ENCODE data around the gene GOPC.

The GOPC gene

GRCh38 chr6:117546674-117547073, 55.6 kb downstream of the GOPC start:
- Histone ChIP-seq H3K4me1 (ENCODE audit: control insufficient read depth, low read depth, low read length) (peaks cover 3% of the 10 kb centered on the region), H4K5ac (ENCODE audit: low read length) (no peak overlapping the region), H3K79me1 (ENCODE audit: low read length) (no peaks in the 10 kb centered on the region), H3K4ac (ENCODE audit: low read depth, low read length) (no peak overlapping the region), H2BK120ac (ENCODE audit: low read depth, low read length) (no peak overlapping the region), H2BK5ac (ENCODE audit: low read length) (no peak overlapping the region), H3K79me2 (ENCODE audit: control insufficient read depth, insufficient read depth, low read length) (no peaks in the 10 kb centered on the region), H3K4me2 (ENCODE audit: low read length) (no peak overlapping the region), H2AK5ac (ENCODE audit: low read length) (no peak overlapping the region), H3K23ac (ENCODE audit: low read length) (no peak overlapping the region), H3K4me3 (ENCODE audit: low read length) (no peak overlapping the region), H3K27me3 (ENCODE audit: insufficient read depth, low read length, poor library complexity) (no peaks in the 10 kb centered on the region), H3K18ac (ENCODE audit: low read length) (no peak overlapping the region), H3K36me3 (ENCODE audit: control insufficient read depth, insufficient read depth, low read length) (no peaks in the 10 kb centered on the region), H3K56ac (ENCODE audit: low read length) (no peak overlapping the region), H3K27ac (ENCODE audit: low read depth, low read length) (no peak overlapping the region), H3K9ac (ENCODE audit: low read length) (no peak overlapping the region), H4K8ac (ENCODE audit: low read depth, low read length) (no peak overlapping the region), H2BK15ac (replicated peaks; ENCODE audit: low read depth) (no peak overlapping the region)
- no peak for DNase-seq
- WGBS (ENCODE audit: extremely low coverage, insufficient coverage, low lambda C conversion rate) = no CpG with 5 or more reads among the region's 5 CpGs

GRCh38 chr6:117545161-117545595, 57.1 kb downstream of the GOPC start:
- Histone ChIP-seq H3K79me2 (ENCODE audit: control insufficient read depth, insufficient read depth, low read length) (no peaks in the 10 kb centered on the region), H2BK120ac (ENCODE audit: low read depth, low read length) (no peak overlapping the region), H3K4me3 (ENCODE audit: low read length) (no peak overlapping the region), H2BK15ac (replicated peaks; ENCODE audit: low read depth) (no peak overlapping the region), H3K79me1 (ENCODE audit: low read length) (no peaks in the 10 kb centered on the region), H3K27ac (ENCODE audit: low read depth, low read length) (no peak overlapping the region), H2AK5ac (ENCODE audit: low read length) (no peak overlapping the region), H3K4me1 (ENCODE audit: control insufficient read depth, low read depth, low read length) (peaks cover 3% of the 10 kb centered on the region), H3K4me2 (ENCODE audit: low read length) (no peak overlapping the region), H2BK5ac (ENCODE audit: low read length) (no peak overlapping the region), H3K23ac (ENCODE audit: low read length) (no peak overlapping the region), H3K9ac (ENCODE audit: low read length) (no peak overlapping the region), H3K36me3 (ENCODE audit: control insufficient read depth, insufficient read depth, low read length) (no peaks in the 10 kb centered on the region), H3K18ac (ENCODE audit: low read length) (no peak overlapping the region), H4K8ac (ENCODE audit: low read depth, low read length) (no peak overlapping the region), H3K4ac (ENCODE audit: low read depth, low read length) (no peak overlapping the region), H4K5ac (ENCODE audit: low read length) (no peak overlapping the region), H3K27me3 (ENCODE audit: insufficient read depth, low read length, poor library complexity) (no peaks in the 10 kb centered on the region), H3K56ac (ENCODE audit: low read length) (no peak overlapping the region)
- WGBS (ENCODE audit: extremely low coverage, insufficient coverage, low lambda C conversion rate) = no CpG with 5 or more reads among the region's 4 CpGs
- DNase-seq = peak; percentile 27

GRCh38 chr6:117544716-117545115, 57.6 kb downstream of the GOPC start:
- H3K4ac ChIP-seq (ENCODE audit: low read depth, low read length) = no peak overlapping the region
- no peak overlapping the region for H3K23ac ChIP-seq (ENCODE audit: low read length)
- H3K27me3 ChIP-seq (ENCODE audit: insufficient read depth, low read length, poor library complexity) = no peaks in the 10 kb centered on the region
- no CpG with 5 or more reads among the region's 3 CpGs for WGBS (ENCODE audit: extremely low coverage, insufficient coverage, low lambda C conversion rate)
- no peak overlapping the region for H4K5ac ChIP-seq (ENCODE audit: low read length)
- H2BK120ac ChIP-seq (ENCODE audit: low read depth, low read length) = no peak overlapping the region
- no peaks in the 10 kb centered on the region for H3K36me3 ChIP-seq (ENCODE audit: control insufficient read depth, insufficient read depth, low read length)
- no peak overlapping the region for H3K56ac ChIP-seq (ENCODE audit: low read length)
- no peak overlapping the region for H2BK15ac ChIP-seq (replicated peaks; ENCODE audit: low read depth)
- no peak overlapping the region for H3K4me2 ChIP-seq (ENCODE audit: low read length)
- no peak overlapping the region for H3K27ac ChIP-seq (ENCODE audit: low read depth, low read length)
- no peak overlapping the region for H2BK5ac ChIP-seq (ENCODE audit: low read length)
- no peak overlapping the region for H3K4me3 ChIP-seq (ENCODE audit: low read length)
- no peak overlapping the region for H3K18ac ChIP-seq (ENCODE audit: low read length)
- H2AK5ac ChIP-seq (ENCODE audit: low read length) = no peak overlapping the region
- peaks cover 3% of the 10 kb centered on the region for H3K4me1 ChIP-seq (ENCODE audit: control insufficient read depth, low read depth, low read length)
- no peaks in the 10 kb centered on the region for H3K79me2 ChIP-seq (ENCODE audit: control insufficient read depth, insufficient read depth, low read length)
- no peaks in the 10 kb centered on the region for H3K79me1 ChIP-seq (ENCODE audit: low read length)
- H3K9ac ChIP-seq (ENCODE audit: low read length) = no peak overlapping the region
- no peak overlapping the region for H4K8ac ChIP-seq (ENCODE audit: low read depth, low read length)
- no peak for DNase-seq

- H3K23ac ChIP-seq (ENCODE audit: low read length) = no peak overlapping the region
- no peak overlapping the region for H3K18ac ChIP-seq (ENCODE audit: low read length)
- no peak overlapping the region for H2BK5ac ChIP-seq (ENCODE audit: low read length)
- DNase-seq = no peak
- H3K36me3 ChIP-seq (ENCODE audit: control insufficient read depth, insufficient read depth, low read length) = no peaks in the 10 kb centered on the region
- no peak overlapping the region for H3K56ac ChIP-seq (ENCODE audit: low read length)
- H2AK5ac ChIP-seq (ENCODE audit: low read length) = no peak overlapping the region
- H4K8ac ChIP-seq (ENCODE audit: low read depth, low read length) = no peak overlapping the region
- H3K4ac ChIP-seq (ENCODE audit: low read depth, low read length) = no peak overlapping the region
- H3K27ac ChIP-seq (ENCODE audit: low read depth, low read length) = no peak overlapping the region
- no CpG with 5 or more reads among the region's 3 CpGs for WGBS (ENCODE audit: extremely low coverage, insufficient coverage, low lambda C conversion rate)
- H2BK15ac ChIP-seq (replicated peaks; ENCODE audit: low read depth) = no peak overlapping the region
- H3K79me2 ChIP-seq (ENCODE audit: control insufficient read depth, insufficient read depth, low read length) = no peaks in the 10 kb centered on the region
- H3K79me1 ChIP-seq (ENCODE audit: low read length) = no peaks in the 10 kb centered on the region
- no peak overlapping the region for H3K9ac ChIP-seq (ENCODE audit: low read length)
- no peaks in the 10 kb centered on the region for H3K4me1 ChIP-seq (ENCODE audit: control insufficient read depth, low read depth, low read length)
- H4K5ac ChIP-seq (ENCODE audit: low read length) = no peak overlapping the region
- no peak overlapping the region for H3K4me3 ChIP-seq (ENCODE audit: low read length)
- H3K27me3 ChIP-seq (ENCODE audit: insufficient read depth, low read length, poor library complexity) = no peaks in the 10 kb centered on the region
- no peak overlapping the region for H3K4me2 ChIP-seq (ENCODE audit: low read length)
- no peak overlapping the region for H2BK120ac ChIP-seq (ENCODE audit: low read depth, low read length)
Observed at GRCh38 chr6:117542493-117542892, 59.8 kb downstream of the GOPC start.

GRCh38 chr6:117540670-117541069, 61.6 kb downstream of the GOPC start:
- H3K27ac ChIP-seq (ENCODE audit: low read depth, low read length) = no peak overlapping the region
- no CpG with 5 or more reads among the region's 8 CpGs for WGBS (ENCODE audit: extremely low coverage, insufficient coverage, low lambda C conversion rate)
- no peak overlapping the region for H2BK5ac ChIP-seq (ENCODE audit: low read length)

GRCh38 chr6:117538615-117539014, 63.7 kb downstream of the GOPC start:
- Histone ChIP-seq H2BK5ac (ENCODE audit: low read length) (no peak overlapping the region), H2AK5ac (ENCODE audit: low read length) (no peak overlapping the region), H2BK15ac (replicated peaks; ENCODE audit: low read depth) (no peak overlapping the region), H3K4me2 (ENCODE audit: low read length) (no peak overlapping the region), H3K4me3 (ENCODE audit: low read length) (no peak overlapping the region), H3K56ac (ENCODE audit: low read length) (no peak overlapping the region), H4K5ac (ENCODE audit: low read length) (no peak overlapping the region), H3K36me3 (ENCODE audit: control insufficient read depth, insufficient read depth, low read length) (no peaks in the 10 kb centered on the region), H3K27ac (ENCODE audit: low read depth, low read length) (no peak overlapping the region), H3K4me1 (ENCODE audit: control insufficient read depth, low read depth, low read length) (peaks cover 10% of the 10 kb centered on the region), H3K79me1 (ENCODE audit: low read length) (no peaks in the 10 kb centered on the region), H3K4ac (ENCODE audit: low read depth, low read length) (no peak overlapping the region), H3K9ac (ENCODE audit: low read length) (no peak overlapping the region), H3K27me3 (ENCODE audit: insufficient read depth, low read length, poor library complexity) (no peaks in the 10 kb centered on the region), H2BK120ac (ENCODE audit: low read depth, low read length) (no peak overlapping the region), H4K8ac (ENCODE audit: low read depth, low read length) (no peak overlapping the region), H3K79me2 (ENCODE audit: control insufficient read depth, insufficient read depth, low read length) (no peaks in the 10 kb centered on the region), H3K18ac (ENCODE audit: low read length) (no peak overlapping the region), H3K23ac (ENCODE audit: low read length) (no peak overlapping the region)
- DNase-seq = no peak
- no CpG with 5 or more reads among the region's 9 CpGs for WGBS (ENCODE audit: extremely low coverage, insufficient coverage, low lambda C conversion rate)

More at GRCh38 chr6:117540670-117541069, 61.6 kb downstream of the GOPC start:
- H3K4ac ChIP-seq (ENCODE audit: low read depth, low read length) = no peak overlapping the region
- no peak overlapping the region for H3K4me2 ChIP-seq (ENCODE audit: low read length)
- no peak overlapping the region for H4K8ac ChIP-seq (ENCODE audit: low read depth, low read length)
- no peak overlapping the region for H4K5ac ChIP-seq (ENCODE audit: low read length)
- DNase-seq = no peak
- peaks cover 4% of the 10 kb centered on the region for H3K4me1 ChIP-seq (ENCODE audit: control insufficient read depth, low read depth, low read length)
- H2AK5ac ChIP-seq (ENCODE audit: low read length) = no peak overlapping the region
- H3K36me3 ChIP-seq (ENCODE audit: control insufficient read depth, insufficient read depth, low read length) = no peaks in the 10 kb centered on the region
- no peak overlapping the region for H3K23ac ChIP-seq (ENCODE audit: low read length)
- H2BK120ac ChIP-seq (ENCODE audit: low read depth, low read length) = no peak overlapping the region
- no peaks in the 10 kb centered on the region for H3K27me3 ChIP-seq (ENCODE audit: insufficient read depth, low read length, poor library complexity)
- no peak overlapping the region for H3K56ac ChIP-seq (ENCODE audit: low read length)
- H2BK15ac ChIP-seq (replicated peaks; ENCODE audit: low read depth) = no peak overlapping the region
- H3K18ac ChIP-seq (ENCODE audit: low read length) = no peak overlapping the region
- H3K79me2 ChIP-seq (ENCODE audit: control insufficient read depth, insufficient read depth, low read length) = no peaks in the 10 kb centered on the region
- no peak overlapping the region for H3K9ac ChIP-seq (ENCODE audit: low read length)
- H3K4me3 ChIP-seq (ENCODE audit: low read length) = no peak overlapping the region
- H3K79me1 ChIP-seq (ENCODE audit: low read length) = no peaks in the 10 kb centered on the region

Data from mesendoderm (in vitro differentiated cells).